Activated naive CD8-positive, alpha-beta T cell (primary cell): ENCODE results near the gene NDUFC2.
"Not testable (repeated sequence)": the region's sequence is repeated elsewhere in the genome, so short reads cannot be mapped to it uniquely, and the experiment has no call there.

ENCODE experiments used
- H3K27ac Mint-ChIP-seq: one replicate; pipeline ENCODE4 v1.8.0; 2021; ENCODE audit warnings: mixed read lengths
- H3K27me3 Mint-ChIP-seq: one replicate; pipeline ENCODE4 v1.8.0; 2021; ENCODE audit warnings: mixed read lengths
- H3K36me3 Mint-ChIP-seq: one replicate; pipeline ENCODE4 v1.8.0; 2021; ENCODE audit warnings: mixed read lengths
- H3K4me1 Mint-ChIP-seq: one replicate; pipeline ENCODE4 v1.8.0; 2021; ENCODE audit warnings: low read depth, mixed read lengths
- H3K4me3 Mint-ChIP-seq: one replicate; pipeline ENCODE4 v1.8.0; 2021; ENCODE audit warnings: mild to moderate bottlenecking, mixed read lengths
- H3K9me3 Mint-ChIP-seq: one replicate; pipeline ENCODE4 v1.8.0; 2021; ENCODE audit warnings: low read depth, mixed read lengths

The NDUFC2 gene

DNA sequence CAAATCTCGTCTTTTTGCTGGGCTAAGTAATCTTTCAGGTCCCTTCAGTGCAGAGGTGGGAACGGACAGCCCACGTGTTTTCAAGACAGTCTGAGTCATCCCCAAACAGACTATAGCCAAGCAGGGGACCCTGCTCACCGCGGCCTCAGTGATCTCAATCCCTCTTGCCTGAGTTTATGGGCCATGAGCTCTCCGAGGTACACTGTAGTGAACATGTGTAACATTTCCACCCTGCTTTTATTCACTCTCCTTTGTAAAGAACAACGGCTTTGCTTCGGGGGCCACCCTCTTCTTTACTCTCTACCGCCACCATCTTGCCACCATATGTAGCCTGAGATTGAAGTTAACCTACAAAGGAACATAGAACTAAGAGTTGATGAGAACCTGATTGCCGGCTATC, 45.0 kb downstream of the NDUFC2 start:
- H3K4me3 Mint-ChIP-seq: no peak overlapping the region
- no peaks in the 10 kb centered on the region for H3K36me3 Mint-ChIP-seq
- peaks cover 2% of the 10 kb centered on the region for H3K4me1 Mint-ChIP-seq
- H3K9me3 Mint-ChIP-seq: no peaks in the 10 kb centered on the region
- no peaks in the 10 kb centered on the region for H3K27me3 Mint-ChIP-seq
- no peak overlapping the region for H3K27ac Mint-ChIP-seq

DNA sequence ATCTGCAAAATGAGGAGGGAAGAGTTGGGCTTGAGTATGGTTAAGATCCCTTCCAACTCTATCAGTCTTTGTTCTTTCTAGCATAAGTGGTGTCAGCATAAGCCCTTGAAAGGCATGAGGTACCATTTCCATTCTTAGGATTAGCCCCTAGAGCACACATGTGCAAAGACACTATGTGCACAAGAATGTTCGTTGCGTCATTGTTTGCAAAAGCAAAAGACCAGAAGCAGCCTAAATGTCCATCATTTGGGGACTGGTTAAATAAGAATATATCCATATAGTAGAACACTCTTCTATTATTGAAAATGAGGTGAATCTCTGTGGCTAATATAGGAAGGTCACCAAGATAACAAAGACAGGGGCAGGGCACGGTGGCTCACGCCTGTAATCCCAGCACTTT, 46.6 kb downstream of the NDUFC2 start:
- H3K4me1 Mint-ChIP-seq: no peaks in the 10 kb centered on the region
- no peaks in the 10 kb centered on the region for H3K9me3 Mint-ChIP-seq
- H3K4me3 Mint-ChIP-seq: no peak overlapping the region
- H3K27me3 Mint-ChIP-seq: no peaks in the 10 kb centered on the region
- H3K27ac Mint-ChIP-seq: no peak overlapping the region
- H3K36me3 Mint-ChIP-seq: no peaks in the 10 kb centered on the region

DNA sequence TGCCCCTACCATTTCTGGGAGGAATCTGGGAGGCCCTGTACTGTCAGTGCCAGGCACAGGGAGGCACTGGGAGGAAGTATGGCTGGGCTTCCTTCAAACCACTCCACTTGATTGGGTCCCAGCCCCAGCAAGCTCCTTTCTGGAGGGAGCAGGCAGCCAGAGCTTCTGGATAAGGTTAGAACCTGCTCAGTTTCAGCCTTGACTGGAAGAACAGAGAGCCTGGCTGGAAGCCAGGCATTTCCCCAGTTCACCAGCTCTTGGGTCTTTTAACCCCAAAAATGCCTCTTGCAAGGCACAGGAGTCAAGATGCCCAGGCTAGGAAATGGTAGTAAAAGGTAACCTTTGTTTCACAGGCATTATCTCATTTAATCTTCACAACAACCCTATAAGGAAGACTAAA, 47.6 kb downstream of the NDUFC2 start:
- no peak overlapping the region for H3K4me3 Mint-ChIP-seq
- no peaks in the 10 kb centered on the region for H3K36me3 Mint-ChIP-seq
- H3K27ac Mint-ChIP-seq: no peak overlapping the region
- no peaks in the 10 kb centered on the region for H3K27me3 Mint-ChIP-seq
- no peaks in the 10 kb centered on the region for H3K4me1 Mint-ChIP-seq
- no peaks in the 10 kb centered on the region for H3K9me3 Mint-ChIP-seq

DNA sequence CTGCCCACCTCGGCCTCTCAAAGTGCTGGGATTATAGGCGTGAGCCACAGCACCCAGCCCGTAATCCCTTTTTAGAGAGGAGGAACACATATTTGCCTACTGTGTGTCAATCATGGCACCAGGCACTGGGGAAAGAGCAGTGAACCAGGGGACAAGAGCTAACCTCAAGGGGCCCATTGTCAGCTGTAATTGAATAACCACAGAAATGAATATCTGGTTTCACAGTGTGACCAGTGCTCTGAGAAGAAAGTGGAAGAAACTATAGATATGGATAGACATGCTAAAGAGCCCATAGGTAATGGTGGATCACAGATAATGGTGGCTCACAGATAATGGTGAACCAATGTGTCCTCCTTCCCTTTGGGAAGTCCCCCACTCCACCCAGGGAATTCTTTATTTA, 48.0 kb downstream of the NDUFC2 start:
- Mint-ChIP-seq H3K4me3 (no peak overlapping the region), H3K27ac (no peak overlapping the region), H3K27me3 (no peaks in the 10 kb centered on the region)

DNA sequence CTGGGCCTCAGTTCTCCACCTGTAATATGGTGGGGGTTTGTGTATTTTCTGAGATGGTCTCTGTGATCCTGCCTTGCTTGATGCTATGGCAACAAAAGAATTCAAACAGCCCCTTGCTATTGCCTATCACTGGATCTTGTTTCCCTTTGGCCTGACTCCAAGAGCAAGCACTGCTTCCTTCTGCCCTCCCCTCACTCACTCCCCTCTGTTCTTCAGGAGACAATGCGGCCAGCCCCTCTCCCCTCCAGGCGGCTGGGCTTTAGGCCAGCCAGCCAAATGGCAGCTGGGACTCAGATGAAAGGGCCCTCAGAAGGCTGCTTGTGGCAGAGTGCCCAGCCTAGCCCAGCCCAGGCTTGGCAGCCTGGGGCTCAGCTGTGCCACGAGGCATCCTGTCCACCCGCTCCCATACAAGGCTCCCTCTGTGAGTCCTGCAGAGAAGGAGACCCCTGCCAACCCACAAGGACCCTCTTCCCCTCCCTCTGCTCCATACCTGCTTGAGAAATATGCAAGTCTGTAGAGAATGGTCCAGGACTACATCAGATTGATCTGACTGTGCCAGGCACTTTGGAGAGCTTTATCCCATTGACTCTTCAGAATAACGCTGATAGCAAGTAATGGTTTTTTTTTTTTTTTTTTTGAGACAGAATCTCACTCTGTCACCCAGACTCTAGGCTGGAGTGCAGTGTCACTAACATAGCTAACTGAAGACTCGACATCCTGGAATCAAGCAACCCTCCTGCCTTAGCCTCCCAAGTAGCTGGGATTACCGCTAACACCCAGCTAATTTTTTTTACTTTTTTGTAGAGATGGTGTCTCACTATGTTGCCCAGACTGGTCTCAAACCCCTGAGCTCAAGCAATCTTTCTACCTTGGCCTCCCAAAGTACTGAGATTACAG, 49.0 kb downstream of the NDUFC2 start:
- Mint-ChIP-seq H3K27me3 (no peaks in the 10 kb centered on the region), H3K36me3 (no peaks in the 10 kb centered on the region), H3K27ac (no peak overlapping the region), H3K9me3 (no peaks in the 10 kb centered on the region), H3K4me1 (no peaks in the 10 kb centered on the region), H3K4me3 (no peak overlapping the region)

More for the DNA sequence above, 48.0 kb downstream of the NDUFC2 start:
- no peaks in the 10 kb centered on the region for H3K9me3 Mint-ChIP-seq
- no peaks in the 10 kb centered on the region for H3K4me1 Mint-ChIP-seq
- no peaks in the 10 kb centered on the region for H3K36me3 Mint-ChIP-seq

DNA sequence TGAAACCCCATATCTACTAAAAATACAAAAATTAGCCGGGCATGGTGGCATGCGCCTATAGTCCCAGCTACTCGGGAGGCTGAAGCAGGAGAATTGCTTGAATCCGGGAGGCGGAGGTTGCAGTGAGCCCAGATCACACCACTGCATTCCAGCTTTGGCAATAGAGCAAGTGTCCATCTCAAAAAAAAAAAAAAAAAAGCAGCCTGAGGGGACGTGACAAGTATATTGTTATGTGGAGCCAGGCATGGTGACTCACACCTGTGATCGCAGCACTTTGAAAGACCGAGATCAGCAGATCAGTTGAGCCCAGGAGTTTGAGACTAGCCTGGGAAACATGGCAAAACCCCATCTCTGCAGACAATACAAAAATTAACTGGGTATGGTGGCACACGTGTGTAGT, 51.2 kb downstream of the NDUFC2 start:
- H3K4me3 Mint-ChIP-seq, H3K9me3 Mint-ChIP-seq, H3K27ac Mint-ChIP-seq, H3K27me3 Mint-ChIP-seq, H3K36me3 Mint-ChIP-seq, H3K4me1 Mint-ChIP-seq: not testable (repeated sequence)

DNA sequence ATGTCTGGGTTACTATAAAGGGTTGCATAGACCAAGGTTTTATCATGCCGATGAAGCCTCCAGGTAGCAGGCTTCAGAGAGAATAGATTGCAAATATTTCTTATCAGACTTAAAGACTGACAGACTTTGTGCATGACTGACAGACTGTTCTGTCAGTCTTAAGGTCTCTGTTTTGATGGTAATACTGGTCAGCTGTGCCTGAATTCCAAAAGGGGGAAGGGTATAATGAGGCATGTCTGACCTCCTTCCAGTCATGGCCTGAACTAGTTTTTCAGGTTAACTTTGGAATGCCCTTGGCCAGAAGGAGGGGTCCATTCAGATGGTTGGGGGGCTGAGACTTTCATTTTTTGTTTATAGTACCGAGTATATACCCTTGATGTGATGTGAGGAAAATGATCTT, 51.9 kb downstream of the NDUFC2 start:
- Mint-ChIP-seq H3K4me1 (peaks cover under 1% of the 10 kb centered on the region), H3K27ac (no peak overlapping the region), H3K4me3 (no peak overlapping the region), H3K27me3 (peaks cover 4% of the 10 kb centered on the region), H3K9me3 (no peaks in the 10 kb centered on the region), H3K36me3 (no peaks in the 10 kb centered on the region)

DNA sequence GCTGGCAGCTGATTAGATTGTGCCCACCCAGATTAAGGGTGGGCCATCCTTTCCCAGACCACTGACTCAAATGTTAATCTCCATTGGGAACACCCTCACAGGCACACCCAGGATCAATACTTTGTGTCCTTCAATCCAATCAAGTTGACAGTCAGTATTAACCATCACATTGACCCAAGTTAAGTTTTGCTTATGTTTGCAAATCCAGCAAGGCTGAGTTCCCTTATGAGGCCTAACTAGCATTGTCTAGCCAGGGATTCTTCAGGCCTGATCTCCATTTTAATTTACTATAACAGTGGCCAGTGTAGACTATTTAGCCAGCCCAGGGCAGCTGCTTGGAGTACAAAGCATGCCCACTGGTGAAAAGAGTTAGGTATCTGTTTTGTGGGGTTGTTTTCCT, 54.3 kb downstream of the NDUFC2 start:
- H3K36me3 Mint-ChIP-seq: peaks cover 3% of the 10 kb centered on the region
- H3K27me3 Mint-ChIP-seq: peaks cover 15% of the 10 kb centered on the region
- no peak overlapping the region for H3K27ac Mint-ChIP-seq
- H3K4me3 Mint-ChIP-seq: no peak overlapping the region
- peaks cover 2% of the 10 kb centered on the region for H3K4me1 Mint-ChIP-seq
- H3K9me3 Mint-ChIP-seq: no peaks in the 10 kb centered on the region

DNA sequence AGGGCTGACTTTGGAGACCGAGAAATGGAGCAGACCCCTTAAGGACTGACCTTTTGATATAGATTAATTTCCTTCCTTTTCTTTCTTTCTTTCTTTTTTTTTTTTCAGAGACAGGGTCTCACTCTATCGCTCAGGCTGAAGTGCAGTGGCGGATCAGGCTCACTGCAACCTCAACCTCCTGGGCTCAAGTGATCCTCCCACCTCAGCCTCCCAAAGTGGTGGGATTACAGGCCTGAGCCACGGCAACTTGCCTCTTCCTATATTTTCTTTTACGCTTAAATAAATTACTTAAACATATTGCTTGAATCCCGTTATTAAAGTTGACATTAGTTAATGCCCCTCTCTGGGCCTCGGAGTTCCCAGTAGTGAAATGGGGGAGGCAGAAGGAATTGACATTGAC, 56.2 kb downstream of the NDUFC2 start:
- peaks cover 2% of the 10 kb centered on the region for H3K4me1 Mint-ChIP-seq
- no peak overlapping the region for H3K4me3 Mint-ChIP-seq
- H3K36me3 Mint-ChIP-seq: peaks cover 3% of the 10 kb centered on the region
- no peaks in the 10 kb centered on the region for H3K9me3 Mint-ChIP-seq
- no peak overlapping the region for H3K27ac Mint-ChIP-seq
- H3K27me3 Mint-ChIP-seq: peaks cover 15% of the 10 kb centered on the region

DNA sequence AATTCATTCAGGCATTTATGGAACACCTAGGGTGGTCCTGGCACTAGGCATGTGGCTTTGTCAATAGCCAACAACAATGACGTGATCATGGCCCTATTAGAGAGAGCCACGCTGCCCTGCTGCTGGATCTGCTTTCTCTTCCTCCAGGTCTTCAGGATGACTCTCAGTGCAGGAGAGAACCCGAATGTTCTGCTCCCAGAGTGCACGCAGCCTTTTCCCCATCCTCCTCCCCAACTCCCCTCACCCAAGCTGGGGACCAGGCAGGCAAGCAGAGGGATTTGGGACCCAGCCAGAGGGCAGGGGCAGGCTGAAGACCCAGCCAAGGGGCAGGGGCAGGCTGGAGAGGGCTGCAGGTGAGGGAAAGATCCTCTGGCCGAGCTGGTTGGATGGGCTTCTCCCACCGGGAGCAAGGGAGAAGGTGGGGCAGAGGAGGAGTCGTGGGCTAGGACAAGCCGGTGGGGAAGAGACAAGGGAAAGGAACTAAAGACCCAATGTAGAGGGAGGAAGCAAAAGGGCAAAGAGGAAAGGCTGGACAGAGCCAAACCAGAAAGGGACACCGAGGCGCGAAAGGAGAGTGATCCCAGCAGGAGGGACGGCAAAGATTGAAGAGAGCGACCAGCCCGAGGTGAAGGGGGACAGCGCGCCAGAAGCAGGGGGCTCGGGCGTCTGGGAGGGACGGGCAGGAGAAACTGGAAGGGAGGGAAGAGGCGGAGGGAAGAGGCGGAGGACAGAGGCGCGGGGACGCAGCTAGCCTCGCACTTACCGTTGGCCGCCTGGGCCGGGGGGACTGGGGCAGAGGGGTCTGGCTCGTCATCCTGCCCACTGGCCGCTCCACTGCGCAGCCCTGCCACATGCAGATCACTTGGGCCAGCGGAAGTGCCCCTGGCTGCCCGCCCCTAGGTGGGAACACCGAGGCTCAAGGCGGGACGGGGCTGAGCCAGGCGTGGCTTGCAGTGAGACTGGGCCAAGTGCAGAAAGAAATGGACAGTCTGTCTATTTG, 57.0 kb downstream of the NDUFC2 start, which contains the start of gene KCTD14:
Gene KCTD14, minus strand, starts transcription at position 880 of the 1,000 bp plus-strand sequence. Its CDS starts 27 bp downstream, at position 853.
- Mint-ChIP-seq H3K27me3 (peaks cover 15% of the 10 kb centered on the region), H3K4me1 (peaks cover 2% of the 10 kb centered on the region), H3K9me3 (no peaks in the 10 kb centered on the region), H3K27ac (no peak within 1 kb of the TSS), H3K36me3 (peaks cover 3% of the 10 kb centered on the region), H3K4me3 (no peak within 1 kb of the TSS)

DNA sequence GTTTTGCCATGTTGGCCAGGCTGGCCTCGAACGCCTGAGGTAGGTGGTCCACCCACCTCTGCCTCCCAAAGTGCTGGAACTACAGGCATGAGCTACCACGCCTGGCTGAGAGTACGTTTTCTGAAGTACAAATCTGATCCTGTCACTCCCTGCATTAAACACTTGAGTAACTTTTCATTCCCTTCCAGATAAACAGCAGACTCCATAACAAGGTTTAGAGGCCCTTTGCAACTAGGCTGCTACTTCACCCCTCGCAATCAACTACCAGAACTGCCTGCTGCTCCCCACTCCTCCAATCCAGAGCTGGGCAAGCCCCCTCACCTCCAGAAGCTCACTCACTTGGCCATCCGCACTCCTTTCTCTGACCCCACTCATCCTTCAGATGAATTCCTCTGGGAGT, 58.1 kb downstream of the NDUFC2 start:
- Mint-ChIP-seq H3K4me3 (no peak overlapping the region), H3K36me3 (peaks cover 3% of the 10 kb centered on the region), H3K4me1 (peaks cover 2% of the 10 kb centered on the region), H3K9me3 (no peaks in the 10 kb centered on the region), H3K27ac (no peak overlapping the region), H3K27me3 (peaks cover 15% of the 10 kb centered on the region)

DNA sequence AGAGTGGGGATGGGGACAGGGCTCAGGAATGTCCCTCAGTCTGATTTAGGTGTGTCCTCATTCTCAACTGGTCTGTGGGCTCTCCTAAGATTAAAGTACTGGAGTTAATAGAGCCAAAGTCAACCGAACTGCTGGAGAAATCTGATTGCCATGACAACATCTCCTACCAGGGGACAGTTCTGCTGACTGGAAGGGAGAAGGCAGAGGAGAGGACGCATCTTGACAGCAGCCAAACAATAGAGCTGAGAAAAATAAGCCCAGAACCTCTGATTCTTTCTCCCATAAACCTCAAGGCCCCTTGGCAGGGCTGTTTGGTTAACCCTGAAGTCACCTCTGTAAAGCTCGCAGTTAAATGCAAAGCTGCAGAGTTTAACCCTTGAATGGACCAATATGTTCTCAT, 59.4 kb downstream of the NDUFC2 start:
- Mint-ChIP-seq H3K36me3 (peaks cover 3% of the 10 kb centered on the region), H3K9me3 (no peaks in the 10 kb centered on the region), H3K4me1 (peaks cover 2% of the 10 kb centered on the region), H3K4me3 (no peak overlapping the region), H3K27me3 (peaks cover 15% of the 10 kb centered on the region), H3K27ac (no peak overlapping the region)

DNA sequence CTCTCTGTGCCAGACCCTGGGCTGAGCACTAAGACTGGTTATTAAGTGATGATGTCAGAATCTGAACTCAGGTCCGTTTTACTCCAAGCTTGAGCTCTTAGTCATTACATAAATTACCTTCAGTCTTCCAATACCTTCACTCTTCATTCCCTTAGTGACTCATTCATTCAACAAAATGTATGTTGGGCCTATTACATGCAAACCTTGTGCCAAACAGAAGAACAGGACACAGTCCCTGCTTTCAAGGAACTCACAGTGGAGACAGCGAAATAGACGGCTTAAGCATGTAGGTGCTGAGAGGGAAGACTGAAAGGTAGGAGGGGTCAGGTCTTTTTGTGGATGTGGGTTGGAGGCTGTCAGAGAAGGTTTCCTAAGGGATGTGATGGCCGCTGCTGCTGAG, 59.9 kb downstream of the NDUFC2 start:
- H3K27me3 Mint-ChIP-seq: peaks cover 15% of the 10 kb centered on the region

More for the DNA sequence above, 59.9 kb downstream of the NDUFC2 start:
- H3K36me3 Mint-ChIP-seq: peaks cover 3% of the 10 kb centered on the region
- peaks cover 2% of the 10 kb centered on the region for H3K4me1 Mint-ChIP-seq
- H3K27ac Mint-ChIP-seq: no peak overlapping the region
- no peak overlapping the region for H3K4me3 Mint-ChIP-seq
- H3K9me3 Mint-ChIP-seq: no peaks in the 10 kb centered on the region
